ENCODE results near the gene KIRREL3. TPM values are rescaled to one million over a fixed set of nuclear protein-coding genes. Genes with fewer than 3 reads are reported as not detected.
"Not testable (repeated sequence)": the region's sequence is repeated elsewhere in the genome, so short reads cannot be mapped to it uniquely, and the experiment has no call there.

KIRREL3 gene
- total RNA-seq, 1 donor from 2014 or later = 0.13 TPM

GRCh38 chr11:126400479-126400878 lies 600.1 kb downstream of the KIRREL3 start:
- no peak for ATAC-seq
- DNase-seq (ENCODE audit: low spot score) = no peak

GRCh38 chr11:126400019-126400418 lies 600.6 kb downstream of the KIRREL3 start:
- ATAC-seq (no peak), DNase-seq (ENCODE audit: low spot score) (no peak)

GRCh38 chr11:126398721-126399120 lies 601.8 kb downstream of the KIRREL3 start:
- DNase-seq (ENCODE audit: low spot score) = no peak
- no peak for ATAC-seq

- DNase-seq (ENCODE audit: low spot score) = no peak
- ATAC-seq = no peak
These were observed 602.3 kb downstream of the KIRREL3 start for GRCh38 chr11:126398296-126398695.

GRCh38 chr11:126396965-126397364 lies 603.6 kb downstream of the KIRREL3 start:
- DNase-seq (ENCODE audit: low spot score) = no peak
- no peak for ATAC-seq

- ATAC-seq; DNase-seq (ENCODE audit: low spot score): not testable (repeated sequence)
These were observed 604.3 kb downstream of the KIRREL3 start for GRCh38 chr11:126396266-126396665.

GRCh38 chr11:126395784-126396183 lies 604.8 kb downstream of the KIRREL3 start:
- ATAC-seq; DNase-seq (ENCODE audit: low spot score): not testable (repeated sequence)

GRCh38 chr11:126394634-126395072 lies 605.9 kb downstream of the KIRREL3 start:
- not testable (repeated sequence) for DNase-seq (ENCODE audit: low spot score)
- peak; percentile 72 for ATAC-seq

GRCh38 chr11:126394036-126394435 lies 606.5 kb downstream of the KIRREL3 start:
- ATAC-seq (no peak), DNase-seq (ENCODE audit: low spot score) (no peak)

- ATAC-seq (no peak), DNase-seq (ENCODE audit: low spot score) (no peak)
These were observed 607.4 kb downstream of the KIRREL3 start for GRCh38 chr11:126393143-126393542.

GRCh38 chr11:126392633-126393013 lies 607.9 kb downstream of the KIRREL3 start:
- DNase-seq (ENCODE audit: low spot score) = no peak

GRCh38 chr11:126391970-126392632 lies 608.5 kb downstream of the KIRREL3 start:
- ATAC-seq (peak; percentile 65), DNase-seq (ENCODE audit: low spot score) (no peak)

More at GRCh38 chr11:126392633-126393013, 607.9 kb downstream of the KIRREL3 start:
- peak; percentile 9 for ATAC-seq

GRCh38 chr11:126391286-126391954 lies 609.1 kb downstream of the KIRREL3 start:
- ATAC-seq (no peak), DNase-seq (ENCODE audit: low spot score) (no peak)

GRCh38 chr11:126390272-126390867 lies 610.2 kb downstream of the KIRREL3 start:
- DNase-seq (ENCODE audit: low spot score) (no peak), ATAC-seq (no peak)

- ATAC-seq = no peak
- DNase-seq (ENCODE audit: low spot score) = no peak
These were observed 612.7 kb downstream of the KIRREL3 start for GRCh38 chr11:126387857-126388256.

- peak; percentile 75 for ATAC-seq
- not testable (repeated sequence) for DNase-seq (ENCODE audit: low spot score)
These were observed 613.9 kb downstream of the KIRREL3 start for GRCh38 chr11:126386729-126387071.

- DNase-seq (ENCODE audit: low spot score) = no peak
- peak; percentile 54 for ATAC-seq
These were observed 614.4 kb downstream of the KIRREL3 start for GRCh38 chr11:126385991-126386728.

GRCh38 chr11:126384449-126385070 lies 616.0 kb downstream of the KIRREL3 start:
- ATAC-seq (peak; percentile 11), DNase-seq (ENCODE audit: low spot score) (no peak)

GRCh38 chr11:126383339-126384335 lies 616.9 kb downstream of the KIRREL3 start:
- ATAC-seq = no peak

GRCh38 chr11:126382641-126383040 lies 617.9 kb downstream of the KIRREL3 start:
- not testable (repeated sequence) for DNase-seq (ENCODE audit: low spot score); ATAC-seq

More at GRCh38 chr11:126383339-126384335, 616.9 kb downstream of the KIRREL3 start:
- no peak for DNase-seq (ENCODE audit: low spot score)
